ENCODE results near the gene EFNA3. TPM values are rescaled to one million over a fixed set of nuclear protein-coding genes. Genes with fewer than 3 reads are reported as not detected.
"Not testable (repeated sequence)": the region's sequence is repeated elsewhere in the genome, so short reads cannot be mapped to it uniquely, and the experiment has no call there.

EFNA3 gene
- total RNA-seq, 1 donor from 2014 or later = 6.0 TPM

- H3K4me3 Mint-ChIP-seq (ENCODE audit: low read depth) = no peak overlapping the region
- no peak overlapping the region for H3K27ac Mint-ChIP-seq
- H3K9me3 Mint-ChIP-seq = no peaks in the 10 kb centered on the region
- H3K27me3 Mint-ChIP-seq (ENCODE audit: low read depth) = peaks cover 14% of the 10 kb centered on the region
- no peak for DNase-seq (ENCODE audit: low spot score)
- no peaks in the 10 kb centered on the region for H3K36me3 Mint-ChIP-seq (ENCODE audit: low read depth)
- intact Hi-C loops (cut with micrococcal nuclease) = no loop called here
- H3K4me1 Mint-ChIP-seq (ENCODE audit: low read depth) = no peaks in the 10 kb centered on the region
These were observed 26.2 kb downstream of the EFNA3 start for GRCh38 chr1:155104605-155105534.

GRCh38 chr1:155105604-155106011 is 27.0 kb downstream of the EFNA3 start:
- Mint-ChIP-seq H3K27me3 (ENCODE audit: low read depth) (peaks cover 14% of the 10 kb centered on the region), H3K4me1 (ENCODE audit: low read depth) (no peaks in the 10 kb centered on the region), H3K27ac (no peak overlapping the region), H3K4me3 (ENCODE audit: low read depth) (no peak overlapping the region), H3K9me3 (no peaks in the 10 kb centered on the region), H3K36me3 (ENCODE audit: low read depth) (no peaks in the 10 kb centered on the region)
- intact Hi-C loops (cut with micrococcal nuclease) = no loop called here
- DNase-seq (ENCODE audit: low spot score) = no peak

- intact Hi-C loops (cut with micrococcal nuclease) = no loop called here
- no peaks in the 10 kb centered on the region for H3K9me3 Mint-ChIP-seq
- no peaks in the 10 kb centered on the region for H3K4me1 Mint-ChIP-seq (ENCODE audit: low read depth)
These were observed 28.2 kb downstream of the EFNA3 start for GRCh38 chr1:155106862-155107261.

GRCh38 chr1:155107309-155108264 is 28.9 kb downstream of the EFNA3 start:
- no peak overlapping the region for H3K4me3 Mint-ChIP-seq (ENCODE audit: low read depth)
- no peaks in the 10 kb centered on the region for H3K4me1 Mint-ChIP-seq (ENCODE audit: low read depth)
- H3K36me3 Mint-ChIP-seq (ENCODE audit: low read depth) = no peaks in the 10 kb centered on the region
- no peak overlapping the region for H3K27ac Mint-ChIP-seq
- no peaks in the 10 kb centered on the region for H3K9me3 Mint-ChIP-seq
- H3K27me3 Mint-ChIP-seq (ENCODE audit: low read depth) = peaks cover 14% of the 10 kb centered on the region
- no peak for DNase-seq (ENCODE audit: low spot score)
- intact Hi-C loops (cut with micrococcal nuclease) = no loop called here

More at GRCh38 chr1:155106862-155107261, 28.2 kb downstream of the EFNA3 start:
- no peak for DNase-seq (ENCODE audit: low spot score)
- peaks cover 14% of the 10 kb centered on the region for H3K27me3 Mint-ChIP-seq (ENCODE audit: low read depth)
- no peaks in the 10 kb centered on the region for H3K36me3 Mint-ChIP-seq (ENCODE audit: low read depth)
- H3K4me3 Mint-ChIP-seq (ENCODE audit: low read depth) = no peak overlapping the region
- H3K27ac Mint-ChIP-seq = no peak overlapping the region

GRCh38 chr1:155108296-155108695 is 29.7 kb downstream of the EFNA3 start:
- DNase-seq (ENCODE audit: low spot score) = no peak
- H3K9me3 Mint-ChIP-seq = no peaks in the 10 kb centered on the region
- intact Hi-C loops (cut with micrococcal nuclease) = no loop called here
- no peaks in the 10 kb centered on the region for H3K36me3 Mint-ChIP-seq (ENCODE audit: low read depth)
- no peak overlapping the region for H3K27ac Mint-ChIP-seq
- no peaks in the 10 kb centered on the region for H3K4me1 Mint-ChIP-seq (ENCODE audit: low read depth)
- H3K4me3 Mint-ChIP-seq (ENCODE audit: low read depth) = no peak overlapping the region
- H3K27me3 Mint-ChIP-seq (ENCODE audit: low read depth) = peaks cover 14% of the 10 kb centered on the region

GRCh38 chr1:155110381-155110780 is 31.7 kb downstream of the EFNA3 start:
- Mint-ChIP-seq H3K4me1 (ENCODE audit: low read depth) (no peaks in the 10 kb centered on the region), H3K36me3 (ENCODE audit: low read depth) (no peaks in the 10 kb centered on the region), H3K27me3 (ENCODE audit: low read depth) (peaks cover 7% of the 10 kb centered on the region), H3K27ac (no peak overlapping the region), H3K4me3 (ENCODE audit: low read depth) (no peak overlapping the region), H3K9me3 (no peaks in the 10 kb centered on the region)
- intact Hi-C loops (cut with micrococcal nuclease) = no loop called here
- no peak for DNase-seq (ENCODE audit: low spot score)

GRCh38 chr1:155110826-155111225 is 32.2 kb downstream of the EFNA3 start:
- H3K9me3 Mint-ChIP-seq = no peaks in the 10 kb centered on the region
- H3K4me1 Mint-ChIP-seq (ENCODE audit: low read depth) = no peaks in the 10 kb centered on the region
- H3K27me3 Mint-ChIP-seq (ENCODE audit: low read depth) = peaks cover 4% of the 10 kb centered on the region
- DNase-seq (ENCODE audit: low spot score) = no peak
- intact Hi-C loops (cut with micrococcal nuclease) = no loop called here
- H3K27ac Mint-ChIP-seq = no peak overlapping the region
- no peaks in the 10 kb centered on the region for H3K36me3 Mint-ChIP-seq (ENCODE audit: low read depth)
- H3K4me3 Mint-ChIP-seq (ENCODE audit: low read depth) = no peak overlapping the region

GRCh38 chr1:155113450-155113980 is 34.9 kb downstream of the EFNA3 start:
- H3K36me3 Mint-ChIP-seq (ENCODE audit: low read depth) = no peaks in the 10 kb centered on the region
- no peak for DNase-seq (ENCODE audit: low spot score)
- no peaks in the 10 kb centered on the region for H3K9me3 Mint-ChIP-seq
- no peak overlapping the region for H3K4me3 Mint-ChIP-seq (ENCODE audit: low read depth)
- no peak overlapping the region for H3K27ac Mint-ChIP-seq
- intact Hi-C loops (cut with micrococcal nuclease) = no loop called here
- no peaks in the 10 kb centered on the region for H3K4me1 Mint-ChIP-seq (ENCODE audit: low read depth)
- H3K27me3 Mint-ChIP-seq (ENCODE audit: low read depth) = peaks cover 6% of the 10 kb centered on the region

GRCh38 chr1:155116113-155116764 is 37.6 kb downstream of the EFNA3 start:
- Mint-ChIP-seq H3K4me1 (ENCODE audit: low read depth) (no peaks in the 10 kb centered on the region), H3K36me3 (ENCODE audit: low read depth) (no peaks in the 10 kb centered on the region), H3K9me3 (no peaks in the 10 kb centered on the region), H3K4me3 (ENCODE audit: low read depth) (no peak overlapping the region), H3K27ac (no peak overlapping the region), H3K27me3 (ENCODE audit: low read depth) (peaks cover 10% of the 10 kb centered on the region)
- intact Hi-C loops (cut with micrococcal nuclease) = no loop called here
- no peak for DNase-seq (ENCODE audit: low spot score)

GRCh38 chr1:155117610-155118009 is 39.0 kb downstream of the EFNA3 start:
- intact Hi-C loops (cut with micrococcal nuclease) = no loop called here
- Mint-ChIP-seq H3K4me1 (ENCODE audit: low read depth) (no peaks in the 10 kb centered on the region), H3K9me3 (no peaks in the 10 kb centered on the region), H3K36me3 (ENCODE audit: low read depth) (no peaks in the 10 kb centered on the region), H3K4me3 (ENCODE audit: low read depth) (no peak overlapping the region), H3K27me3 (ENCODE audit: low read depth) (peaks cover 16% of the 10 kb centered on the region), H3K27ac (no peak overlapping the region)
- DNase-seq (ENCODE audit: low spot score) = no peak

- DNase-seq (ENCODE audit: low spot score); H3K9me3 Mint-ChIP-seq; H3K4me1 Mint-ChIP-seq (ENCODE audit: low read depth); H3K4me3 Mint-ChIP-seq (ENCODE audit: low read depth); H3K27ac Mint-ChIP-seq; intact Hi-C loops (cut with micrococcal nuclease); H3K36me3 Mint-ChIP-seq (ENCODE audit: low read depth): not testable (repeated sequence)
- peaks cover 17% of the 10 kb centered on the region for H3K27me3 Mint-ChIP-seq (ENCODE audit: low read depth)
These were observed 39.5 kb downstream of the EFNA3 start for GRCh38 chr1:155118090-155118489.

GRCh38 chr1:155120253-155120652 is 41.6 kb downstream of the EFNA3 start:
- no peak overlapping the region for H3K27ac Mint-ChIP-seq
- H3K27me3 Mint-ChIP-seq (ENCODE audit: low read depth) = peaks cover 28% of the 10 kb centered on the region
- no peak for DNase-seq (ENCODE audit: low spot score)
- no peaks in the 10 kb centered on the region for H3K9me3 Mint-ChIP-seq
- H3K4me3 Mint-ChIP-seq (ENCODE audit: low read depth) = no peak overlapping the region
- H3K4me1 Mint-ChIP-seq (ENCODE audit: low read depth) = no peaks in the 10 kb centered on the region
- intact Hi-C loops (cut with micrococcal nuclease) = no loop called here
- no peaks in the 10 kb centered on the region for H3K36me3 Mint-ChIP-seq (ENCODE audit: low read depth)

Data from activated T-helper 2 cell treated with anti-CD3 and anti-CD28 coated beads, Interferon-gamma antibody, Interleukin-2, Interleukin-4, amounts not matched to agents 10 μg/mL and 5 μg/mL and 100 μg/mL, durations not matched to agents 14 hours and 24 hours and 36 hours (primary cell).